GM23338 (cell line): Measurements from ENCODE around the gene ZFYVE28. TPM values are rescaled to one million over a fixed set of nuclear protein-coding genes. Genes with fewer than 3 reads are reported as not detected.

Experiments
- ATAC-seq: fragments of 200-7000 bp; cut with Tn5 transposase; 3 replicates; pipeline ENCODE4 v1.9.1; 2020
- DNase-seq: peaks from one replicate; pipeline ENCODE4 v3.0.0-alpha.2; 2015; ENCODE audit warnings: low spot score
- H2AFZ ChIP-seq: fragments of 200-600 bp; sonication (generic); 2 replicates; pipeline ENCODE4 v1.8.0; 2016; ENCODE audit warnings: antibody characterized with exemption, mild to moderate bottlenecking, moderate library complexity
- H3F3A ChIP-seq: fragments of 200-600 bp; sonication (generic); replicated peaks from 2 replicates; pipeline ENCODE4 v1.8.0; 2017; ENCODE audit warnings: antibody characterized with exemption, mixed run types, low read depth
- H3K27ac ChIP-seq: fragments of 200-600 bp; sonication (generic); 2 replicates; pipeline ENCODE4 v1.6.1; 2016; ENCODE audit warnings: low read depth
- H3K27me3 ChIP-seq: fragments of 200-600 bp; sonication (generic); 2 replicates; pipeline ENCODE4 v1.8.0; 2016; ENCODE audit warnings: mild to moderate bottlenecking, mixed run types, moderate library complexity; ENCODE audit not compliant: insufficient read depth
- H3K36me3 ChIP-seq: fragments of 200-600 bp; sonication (generic); 2 replicates; pipeline ENCODE4 v1.8.0; 2016; ENCODE audit warnings: mild to moderate bottlenecking; ENCODE audit not compliant: insufficient read depth
- H3K4me1 ChIP-seq: fragments of 200-600 bp; sonication (generic); 2 replicates; pipeline ENCODE4 v1.8.0; 2016; ENCODE audit warnings: mild to moderate bottlenecking, moderate library complexity; ENCODE audit not compliant: insufficient read depth
- H3K4me2 ChIP-seq: fragments of 200-600 bp; sonication (generic); 2 replicates; pipeline ENCODE4 v1.7.1; 2017; ENCODE audit warnings: mixed run types
- H3K4me3 ChIP-seq: fragments of 200-600 bp; sonication (generic); 2 replicates; pipeline ENCODE4 v1.6.1; 2016; ENCODE audit warnings: mixed run types
- H3K79me2 ChIP-seq: fragments of 200-600 bp; sonication (generic); replicated peaks from 2 replicates; pipeline ENCODE4 v1.8.0; 2017; ENCODE audit warnings: mild to moderate bottlenecking; ENCODE audit not compliant: insufficient read depth
- H3K9me2 ChIP-seq: fragments of 200-600 bp; sonication (generic); 2 replicates; pipeline ENCODE4 v1.8.0; 2017; ENCODE audit not compliant: insufficient read depth
- H4K20me1 ChIP-seq: fragments of 200-600 bp; sonication (generic); replicated peaks from 2 replicates; pipeline ENCODE4 v1.8.0; 2017; ENCODE audit warnings: mild to moderate bottlenecking; ENCODE audit not compliant: insufficient read depth
- H3K27ac Mint-ChIP-seq: 2 replicates; pipeline ENCODE4 v1.8.0; 2020; ENCODE audit warnings: inconsistent platforms, mild to moderate bottlenecking, moderate library complexity, mixed read lengths
- H3K27me3 Mint-ChIP-seq: 3 replicates; pipeline ENCODE4 v1.8.0; 2022; ENCODE audit warnings: low read depth, mild to moderate bottlenecking, moderate library complexity, mixed read lengths, inconsistent platforms; ENCODE audit not compliant: insufficient read depth, poor library complexity
- H3K36me3 Mint-ChIP-seq: 3 replicates; pipeline ENCODE4 v1.8.0; 2021; ENCODE audit warnings: low read depth, mild to moderate bottlenecking, inconsistent platforms, moderate library complexity, mixed read lengths
- H3K4me1 Mint-ChIP-seq: 3 replicates; pipeline ENCODE4 v1.8.0; 2020; ENCODE audit warnings: mild to moderate bottlenecking, inconsistent platforms, mixed read lengths
- H3K4me3 Mint-ChIP-seq: 3 replicates; pipeline ENCODE4 v1.8.0; 2021; ENCODE audit warnings: moderate library complexity, mild to moderate bottlenecking, inconsistent platforms, mixed read lengths
- H3K9me3 Mint-ChIP-seq: 3 replicates; pipeline ENCODE4 v1.8.0; 2020; ENCODE audit warnings: moderate library complexity, mild to moderate bottlenecking, inconsistent platforms, mixed read lengths
- CREB1 ChIP-seq: fragments of 250-450 bp; sonication (Bioruptor Pico); IDR thresholded peaks from 2 replicates; pipeline ENCODE4 v1.5.0; 2020; ENCODE audit warnings: low read depth, mild to moderate bottlenecking, moderate library complexity
- CTCF ChIP-seq, 2 experiments: fragments of 200-600 bp in 1 of 2; sonication (generic) in 1 of 2; conservative IDR thresholded peaks; 2 replicates each; pipeline versions ENCODE4 v1.5.1 to v1.6.1; 2016 to 2017; ENCODE audit warnings: antibody characterized with exemption in 2 of 2, low read depth in 2 of 2, mild to moderate bottlenecking in 2 of 2, moderate library complexity in 1 of 2
- EZH2 ChIP-seq: fragments of 200-600 bp; sonication (generic); IDR thresholded peaks from one replicate; pipeline ENCODE4 v1.8.0; 2017; ENCODE audit warnings: antibody characterized with exemption, mild to moderate bottlenecking, low read depth; ENCODE audit not compliant: unreplicated experiment
- EZH2phosphoT487 ChIP-seq: fragments of 200-600 bp; sonication (generic); IDR thresholded peaks from one replicate; pipeline ENCODE4 v1.8.1; 2018; ENCODE audit warnings: antibody characterized with exemption; ENCODE audit not compliant: unreplicated experiment
- JUNB ChIP-seq: IDR thresholded peaks from one replicate; pipeline ENCODE4 v1.6.1; 2016; ENCODE audit warnings: antibody characterized with exemption; ENCODE audit not compliant: unreplicated experiment
- NANOG ChIP-seq: IDR thresholded peaks from 2 replicates; pipeline ENCODE4 v1.6.1; 2016; ENCODE audit warnings: antibody characterized with exemption, borderline replicate concordance
- POLR2AphosphoS5 ChIP-seq: IDR thresholded peaks from 2 replicates; pipeline ENCODE4 v1.6.1; 2016; ENCODE audit warnings: antibody characterized with exemption, low read depth
- REST ChIP-seq: IDR thresholded peaks from one replicate; pipeline ENCODE4 v1.6.1; 2018; ENCODE audit warnings: antibody characterized with exemption; ENCODE audit not compliant: unreplicated experiment
- STAT1 ChIP-seq: IDR thresholded peaks from one replicate; pipeline ENCODE4 v1.6.1; 2016; ENCODE audit warnings: antibody characterized with exemption; ENCODE audit not compliant: unreplicated experiment
- ZNF331 ChIP-seq: fragments of 250-450 bp; sonication (Bioruptor Pico); IDR thresholded peaks from 2 replicates; pipeline ENCODE4 v1.5.0; 2020; ENCODE audit warnings: low read depth, mild to moderate bottlenecking, moderate library complexity
- ZNF462 ChIP-seq: fragments of 250-450 bp; sonication (Bioruptor Pico); IDR thresholded peaks from 2 replicates; pipeline ENCODE4 v1.5.0; 2020; ENCODE audit warnings: mild to moderate bottlenecking, moderate library complexity
- polyA plus RNA-seq: library from polyadenylated mRNA; unstranded; fragments of >200 nt; fragmentation: Nextera tagmentation; extraction: Ambion mirVana; gene quantifications from 2 replicates; pipeline ENCODE4 v1.2.1, GENCODE V29; 2016
- total RNA-seq: library from RNA; depleted of rRNA; stranded (reverse); fragments of >200 nt; shearing (Covaris generic); gene quantifications from 2 replicates; pipeline ENCODE4 v1.2.3, GENCODE V29; 2014

ZFYVE28 gene
- total and polyA plus RNA-seq, 2 experiments from 2014 or later, result 2.6 to 4.6 TPM

GRCh38 chr4:2343476-2343875 lies 75.0 kb downstream of the ZFYVE28 start:
- Mint-ChIP-seq H3K36me3 (no peaks in the 10 kb centered on the region), H3K27ac (no peak overlapping the region), H3K4me3 (no peak overlapping the region), H3K4me1 (peaks cover 12% of the 10 kb centered on the region), H3K9me3 (no peaks in the 10 kb centered on the region), H3K27me3 (no peaks in the 10 kb centered on the region)
- ATAC-seq (no peak), DNase-seq (no peak)
- H4K20me1 ChIP-seq, result no peaks in the 10 kb centered on the region
- no peaks in the 10 kb centered on the region for H3K9me2 ChIP-seq
- no peaks in the 10 kb centered on the region for H3K36me3 ChIP-seq
- no peak overlapping the region for H3K4me2 ChIP-seq
- H3K79me2 ChIP-seq, result no peaks in the 10 kb centered on the region
- H3K4me1 ChIP-seq, result no peaks in the 10 kb centered on the region
- no peaks in the 10 kb centered on the region for H3K27me3 ChIP-seq
- H3F3A ChIP-seq, result no peaks in the 10 kb centered on the region
- H2AFZ ChIP-seq, result no peak overlapping the region
- no peak overlapping the region for H3K4me3 ChIP-seq
- TF ChIP-seq CREB1 (no peak), POLR2AphosphoS5 (no peak), NANOG (no peak)
- no peak overlapping the region for H3K27ac ChIP-seq

GRCh38 chr4:2341911-2342652 lies 76.4 kb downstream of the ZFYVE28 start:
- DNase-seq (no peak), ATAC-seq (no peak)
- H3K27me3 ChIP-seq, result no peaks in the 10 kb centered on the region
- no peaks in the 10 kb centered on the region for H4K20me1 ChIP-seq
- no peak overlapping the region for H2AFZ ChIP-seq
- Mint-ChIP-seq H3K9me3 (no peaks in the 10 kb centered on the region), H3K4me1 (peaks cover 12% of the 10 kb centered on the region), H3K4me3 (no peak overlapping the region), H3K27me3 (no peaks in the 10 kb centered on the region), H3K27ac (no peak overlapping the region), H3K36me3 (no peaks in the 10 kb centered on the region)
- H3K36me3 ChIP-seq, result no peaks in the 10 kb centered on the region
- H3K27ac ChIP-seq, result no peak overlapping the region
- H3K9me2 ChIP-seq, result no peaks in the 10 kb centered on the region
- no peaks in the 10 kb centered on the region for H3F3A ChIP-seq
- no peak overlapping the region for H3K4me2 ChIP-seq
- H3K4me3 ChIP-seq, result no peak overlapping the region
- no peaks in the 10 kb centered on the region for H3K4me1 ChIP-seq
- no peaks in the 10 kb centered on the region for H3K79me2 ChIP-seq
- TF ChIP-seq CTCF (conservative IDR thresholded peaks at IDR 0.05; ENCODE audit: low read depth in 2 of 2), result no peak
- TF ChIP-seq JUNB, result no peak
- TF ChIP-seq ZNF462 (CRISPR knock-in tag), result no peak
- TF ChIP-seq ZNF331 (CRISPR knock-in tag), result no peak
- TF ChIP-seq EZH2, result no peak
- no peak for TF ChIP-seq EZH2phosphoT487
- no peak for TF ChIP-seq STAT1
- TF ChIP-seq REST, result no peak
